ENCODE results near the gene C16orf95.

The C16orf95 gene

DNA sequence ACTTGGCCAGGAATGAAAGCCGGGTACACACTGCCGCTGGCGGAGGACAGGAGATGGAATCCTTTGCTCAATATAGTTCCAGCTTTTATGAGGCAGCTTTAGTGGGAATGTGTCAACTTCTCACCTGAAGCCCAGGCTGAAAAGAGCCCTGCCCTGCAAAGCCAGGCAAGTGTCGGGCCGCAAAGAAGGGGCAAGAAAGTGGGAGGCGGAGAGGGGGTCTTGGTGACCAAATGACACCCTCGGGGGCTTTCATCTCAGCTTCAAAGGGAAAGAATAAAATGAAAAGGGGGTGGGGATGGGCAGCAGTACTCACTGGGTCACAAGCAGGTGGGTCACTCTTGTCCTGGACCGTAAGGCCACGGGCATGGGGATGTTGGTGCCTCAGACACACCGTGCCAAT is 62.9 kb downstream of the C16orf95 start:
- no CpG with 5 or more reads among the region's 10 CpGs for WGBS (ENCODE audit: insufficient coverage, insufficient read length)
- Histone ChIP-seq H3K4me3 (ENCODE audit: low read length) (no peak overlapping the region), H3K36me3 (ENCODE audit: control insufficient read depth, insufficient read depth, low read length) (no peaks in the 10 kb centered on the region), H3K27ac (ENCODE audit: low read length) (no peak overlapping the region), H3K9me3 (ENCODE audit: control insufficient read depth, insufficient read depth, low read length) (no peaks in the 10 kb centered on the region), H3K4me1 (ENCODE audit: control insufficient read depth, insufficient read depth, low read length) (no peaks in the 10 kb centered on the region), H3K27me3 (ENCODE audit: control insufficient read depth, insufficient read depth, low read length) (no peaks in the 10 kb centered on the region)
- DNase-seq (ENCODE audit: low read depth, low spot score), result no peak

DNA sequence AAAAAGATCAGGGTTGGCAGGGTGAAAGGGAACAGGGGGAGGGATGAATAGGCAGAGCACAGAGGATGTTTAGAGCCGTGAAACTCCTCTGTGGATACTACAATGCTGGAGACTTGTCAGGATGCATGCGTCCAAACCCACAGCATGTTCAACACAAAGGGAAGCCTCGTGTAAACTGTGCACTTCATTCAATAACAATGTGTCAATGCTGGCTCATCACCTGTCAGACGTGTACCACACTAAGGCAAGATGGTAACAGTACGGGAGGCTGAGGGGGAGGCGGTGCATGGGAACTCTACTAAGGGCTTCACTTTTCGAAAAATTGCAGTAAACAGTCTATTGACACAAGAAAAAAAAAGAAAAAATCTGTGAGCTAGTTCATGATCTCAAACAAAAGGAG is 63.7 kb downstream of the C16orf95 start:
- no peak for DNase-seq (ENCODE audit: low read depth, low spot score)
- H3K36me3 ChIP-seq (ENCODE audit: control insufficient read depth, insufficient read depth, low read length), result no peaks in the 10 kb centered on the region
- no CpG with 5 or more reads among the region's 7 CpGs for WGBS (ENCODE audit: insufficient coverage, insufficient read length)
- no peaks in the 10 kb centered on the region for H3K9me3 ChIP-seq (ENCODE audit: control insufficient read depth, insufficient read depth, low read length)
- no peak overlapping the region for H3K4me3 ChIP-seq (ENCODE audit: low read length)
- H3K27ac ChIP-seq (ENCODE audit: low read length), result no peak overlapping the region
- no peaks in the 10 kb centered on the region for H3K27me3 ChIP-seq (ENCODE audit: control insufficient read depth, insufficient read depth, low read length)
- no peaks in the 10 kb centered on the region for H3K4me1 ChIP-seq (ENCODE audit: control insufficient read depth, insufficient read depth, low read length)
